HCT116 (cell line): Measurements from ENCODE around the gene PRKRIP1. TPM values are rescaled to one million over a fixed set of nuclear protein-coding genes. Genes with fewer than 3 reads are reported as not detected.

Source experiments
- ATAC-seq: fragments of 200-7000 bp; cut with Tn5 transposase; 2 replicates; pipeline ENCODE4 v1.9.1; 2020; ENCODE audit warnings: mild to moderate bottlenecking, moderate library complexity
- BruUV-seq: library from RNA; stranded (reverse); fragments of 400-500 nt; replicated peaks from 2 replicates; lab custom pipeline; 2021; lab: Mats Ljungman, UMichigan
- CTCF ChIA-PET: fragments of 300-600 bp; sonication (Branson Sonifier 250); formaldehyde crosslinking; loops from one replicate; lab custom pipeline; 2021; ENCODE audit warnings: antibody characterized with exemption; lab: Charles Lee
- POLR2A ChIA-PET: fragments of 300-600, 350-600 bp; sonication (Branson Sonifier 250); formaldehyde crosslinking; loops from one replicate; lab custom pipeline; 2021; ENCODE audit warnings: antibody characterized with exemption; lab: Charles Lee
- RAD21 ChIA-PET, 2 experiments: fragments of 300-600 bp; sonication (Branson Sonifier 250); formaldehyde crosslinking; loops; one replicate each; lab custom pipeline; 2023; ENCODE audit warnings: low total read pairs in 2 of 2; ENCODE audit not compliant: uncharacterized antibody in 2 of 2, unreplicated experiment in 2 of 2, low non-redundant PET in 1 of 2; lab: Charles Lee
- DNase-seq: peaks from one replicate; pipeline ENCODE4 v3.0.0-alpha.2; 2010; ENCODE audit warnings: low read depth, low spot score
- H2AFZ ChIP-seq: fragments of 200-600 bp; shearing (Covaris generic), sonication (generic); 2 replicates; pipeline ENCODE4 v1.6.1; 2017; ENCODE audit warnings: low read depth, mixed run types, mixed read lengths, antibody characterized with exemption, low read length; ENCODE audit not compliant: poor library complexity, severe bottlenecking
- H3K27ac ChIP-seq: 2 replicates; pipeline ENCODE4 v1.5.1; 2012; ENCODE audit warnings: low read depth, low read length
- H3K27me3 ChIP-seq: fragments of 200-600 bp; sonication (generic); 2 replicates; pipeline ENCODE4 v1.6.1; 2016; ENCODE audit warnings: mixed run types, low read length, mixed read lengths; ENCODE audit not compliant: insufficient read depth
- H3K36me3 ChIP-seq, 2 experiments: fragments of 200-500 bp in 1 of 2; fragments of 200-600 bp in 1 of 2; sonication (Bioruptor generic) in 1 of 2; sonication (generic) in 1 of 2; 2 replicates each; pipeline versions ENCODE4 v1.5.1 to v1.6.1; 2014 to 2016; ENCODE audit warnings: low read length in 2 of 2, inconsistent platforms in 1 of 2, mixed read lengths in 1 of 2, mixed run types in 1 of 2; ENCODE audit not compliant: insufficient read depth in 2 of 2, control insufficient read depth in 1 of 2
- H3K4me1 ChIP-seq, 2 experiments: fragments of 200-600 bp in 1 of 2; sonication (generic) in 1 of 2; 2 replicates each; pipeline versions ENCODE4 v1.5.1 to v1.6.1; 2012 to 2017; ENCODE audit warnings: low read length in 2 of 2, inconsistent platforms in 1 of 2, mild to moderate bottlenecking in 1 of 2, mixed read lengths in 1 of 2, mixed run types in 1 of 2, moderate library complexity in 1 of 2; ENCODE audit not compliant: insufficient read depth in 2 of 2, control insufficient read depth in 1 of 2
- H3K4me2 ChIP-seq: fragments of 200-600 bp; sonication (generic); 2 replicates; pipeline ENCODE4 v1.6.1; 2017; ENCODE audit warnings: mixed run types, low read length, mixed read lengths
- H3K4me3 ChIP-seq, 2 experiments: fragments of 200-600 bp in 1 of 2; sonication (generic) in 1 of 2; replicated peaks in 1 of 2; 2 replicates each; pipeline ENCODE4 v1.5.1; 2011 to 2016; ENCODE audit warnings: low read length in 2 of 2, control low read depth in 1 of 2, low read depth in 1 of 2, mild to moderate bottlenecking in 1 of 2, mixed read lengths in 1 of 2, mixed run types in 1 of 2
- H3K79me2 ChIP-seq: fragments of 200-600 bp; sonication (generic); 2 replicates; pipeline ENCODE4 v1.6.1; 2017; ENCODE audit warnings: mild to moderate bottlenecking, mixed run types, low read length, moderate library complexity, mixed read lengths; ENCODE audit not compliant: insufficient read depth
- H3K9ac ChIP-seq: fragments of 200-600 bp; sonication (generic); 2 replicates; pipeline ENCODE4 v1.6.1; 2016; ENCODE audit warnings: low read length, mixed read lengths
- H3K9me2 ChIP-seq: fragments of 200-600 bp; sonication (generic), shearing (Covaris generic); 2 replicates; pipeline ENCODE4 v1.6.1; 2017; ENCODE audit warnings: mixed run types, mild to moderate bottlenecking, moderate library complexity; ENCODE audit not compliant: insufficient read depth
- H3K9me3 ChIP-seq, 2 experiments: fragments of 200-500 bp in 1 of 2; fragments of 200-600 bp in 1 of 2; sonication (Bioruptor generic) in 1 of 2; sonication (generic) in 1 of 2; 2 replicates each; pipeline ENCODE4 v1.6.1; 2014 to 2017; ENCODE audit warnings: low read length in 2 of 2, mixed read lengths in 2 of 2, inconsistent platforms in 1 of 2, low read depth in 1 of 2, mild to moderate bottlenecking in 1 of 2, mixed run types in 1 of 2, moderate library complexity in 1 of 2; ENCODE audit not compliant: control insufficient read depth in 1 of 2, insufficient read depth in 1 of 2
- H4K20me1 ChIP-seq: fragments of 200-600 bp; sonication (generic), shearing (Covaris generic); 2 replicates; pipeline ENCODE4 v1.6.1; 2017; ENCODE audit warnings: mixed run types, mild to moderate bottlenecking, moderate library complexity; ENCODE audit not compliant: insufficient read depth
- ATF3 ChIP-seq: IDR thresholded peaks from 2 replicates; pipeline ENCODE4 v1.6.1; 2012
- EZH2 ChIP-seq: fragments of 200-600 bp; sonication (generic); IDR thresholded peaks from 2 replicates; pipeline ENCODE4 v1.6.1; 2017; ENCODE audit warnings: antibody characterized with exemption, mixed run types
- FOSL1 ChIP-seq: IDR thresholded peaks from 2 replicates; pipeline ENCODE4 v1.6.1; 2012; ENCODE audit warnings: low read depth
- JUND ChIP-seq: IDR thresholded peaks from 2 replicates; pipeline ENCODE4 v1.6.1; 2012
- MAX ChIP-seq: IDR thresholded peaks from 2 replicates; pipeline ENCODE4 v1.6.1; 2012
- POLR2A ChIP-seq: IDR thresholded peaks from 2 replicates; pipeline ENCODE4 v1.7.0; 2011; ENCODE audit warnings: borderline replicate concordance; ENCODE audit not compliant: insufficient read depth, insufficient read length; ENCODE audit errors: extremely low read depth
- POLR2AphosphoS5 ChIP-seq: IDR thresholded peaks from 2 replicates; pipeline ENCODE4 v1.6.1; 2011; ENCODE audit warnings: mild to moderate bottlenecking, low read depth, low read length, moderate library complexity
- RAD21 ChIP-seq: IDR thresholded peaks from 2 replicates; pipeline ENCODE4 v1.6.1; 2012; ENCODE audit warnings: low read depth, mild to moderate bottlenecking
- SRF ChIP-seq: IDR thresholded peaks from 2 replicates; pipeline ENCODE4 v1.6.1; 2012; ENCODE audit warnings: low read depth
- TCF7L2 ChIP-seq: IDR thresholded peaks from 2 replicates; pipeline ENCODE4 v1.7.0; 2011; ENCODE audit warnings: borderline replicate concordance, inconsistent platforms; ENCODE audit not compliant: insufficient read depth, insufficient read length; ENCODE audit errors: extremely low read depth
- ZNF274 ChIP-seq: fragments of 200-500 bp; sonication (Bioruptor generic); IDR thresholded peaks from 2 replicates; pipeline ENCODE4 v1.6.1; 2014; ENCODE audit warnings: mild to moderate bottlenecking, low read depth, low read length, inconsistent platforms
- intact Hi-C: fragments of 100-400 bp; cut with micrococcal nuclease; formaldehyde crosslinking; loops from 2 replicates; pipeline ENCODE4 v1.10.0; 2022
- total RNA-seq: library from RNA; stranded (reverse); gene quantifications from one replicate; pipeline ENCODE4 v1.2.1, GENCODE V29; 2021; ENCODE audit not compliant: unreplicated experiment
- TF ChIP-seq, protein P1 (sequence below): IDR thresholded peaks from 2 replicates; pipeline ENCODE4 v1.6.1; 2011; ENCODE audit warnings: mild to moderate bottlenecking, low read length, moderate library complexity; ENCODE audit not compliant: insufficient replicate concordance; ENCODE audit errors: extremely low read depth

PRKRIP1 gene
- total RNA-seq, 1 experiment from 2014 or later, result 23.0 TPM

GRCh38 chr7:102452451-102452850, 56.3 kb downstream of the PRKRIP1 start:
- RAD21 ChIA-PET, result no interaction called here

GRCh38 chr7:102453319-102453718, 57.2 kb downstream of the PRKRIP1 start:
- ATAC-seq, result no peak
- RAD21 ChIA-PET, result no interaction called here
- Histone ChIP-seq H3K9me3 (no peaks in the 10 kb centered on the region), H3K4me2 (no peak overlapping the region)
- no peak for TF ChIP-seq MAX
- TF ChIP-seq ZNF274, result no peak
- TF ChIP-seq SRF, result no peak
- no peak for TF ChIP-seq RAD21
- TF ChIP-seq TCF7L2, result no peak
- no peak for TF ChIP-seq POLR2AphosphoS5
- no peak for TF ChIP-seq JUND
- TF ChIP-seq ATF3, result no peak
- TF ChIP-seq, all 23 proteins: peak for 0
- H3K4me1 ChIP-seq, result peaks cover 21 to 30% of the 10 kb centered on the region in 2 experiments
- ChIA-PET POLR2A (no interaction called here), CTCF (no interaction called here)
- intact Hi-C loops, result loop anchor here (5.0 kb wide), 1 partner anchor 176 kb away; no protein-coding TSS in a partner anchor
- H3K4me3 ChIP-seq, result no peak overlapping the region
- no peak overlapping the region for H3K27ac ChIP-seq
- no peaks in the 10 kb centered on the region for H3K27me3 ChIP-seq
- H4K20me1 ChIP-seq, result no peaks in the 10 kb centered on the region
- H3K9ac ChIP-seq, result no peak overlapping the region
- no TSS peak for BruUV-seq
- H2AFZ ChIP-seq, result no peak overlapping the region
- no peak for DNase-seq
- no peaks in the 10 kb centered on the region for H3K9me2 ChIP-seq
- no peaks in the 10 kb centered on the region for H3K79me2 ChIP-seq
- peaks cover 0 to 4% of the 10 kb centered on the region in 2 experiments; a peak in 3 of 4 replicates for H3K36me3 ChIP-seq

More at GRCh38 chr7:102452451-102452850, 56.3 kb downstream of the PRKRIP1 start:
- BruUV-seq, result no TSS peak
- Histone ChIP-seq H3K4me1 (peaks cover 25 to 32% of the 10 kb centered on the region in 2 experiments), H3K9me2 (no peaks in the 10 kb centered on the region), H4K20me1 (no peaks in the 10 kb centered on the region), H3K4me3 (no peak overlapping the region), H3K27ac (no peak overlapping the region)
- no peak for DNase-seq
- POLR2A ChIA-PET, result no interaction called here
- no peak for TF ChIP-seq EZH2
- no peak for TF ChIP-seq POLR2A
- no peak for TF ChIP-seq JUND
- TF ChIP-seq, protein P1, sequence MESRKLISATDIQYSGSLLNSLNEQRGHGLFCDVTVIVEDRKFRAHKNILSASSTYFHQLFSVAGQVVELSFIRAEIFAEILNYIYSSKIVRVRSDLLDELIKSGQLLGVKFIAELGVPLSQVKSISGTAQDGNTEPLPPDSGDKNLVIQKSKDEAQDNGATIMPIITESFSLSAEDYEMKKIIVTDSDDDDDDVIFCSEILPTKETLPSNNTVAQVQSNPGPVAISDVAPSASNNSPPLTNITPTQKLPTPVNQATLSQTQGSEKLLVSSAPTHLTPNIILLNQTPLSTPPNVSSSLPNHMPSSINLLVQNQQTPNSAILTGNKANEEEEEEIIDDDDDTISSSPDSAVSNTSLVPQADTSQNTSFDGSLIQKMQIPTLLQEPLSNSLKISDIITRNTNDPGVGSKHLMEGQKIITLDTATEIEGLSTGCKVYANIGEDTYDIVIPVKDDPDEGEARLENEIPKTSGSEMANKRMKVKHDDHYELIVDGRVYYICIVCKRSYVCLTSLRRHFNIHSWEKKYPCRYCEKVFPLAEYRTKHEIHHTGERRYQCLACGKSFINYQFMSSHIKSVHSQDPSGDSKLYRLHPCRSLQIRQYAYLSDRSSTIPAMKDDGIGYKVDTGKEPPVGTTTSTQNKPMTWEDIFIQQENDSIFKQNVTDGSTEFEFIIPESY, result no peak
- TF ChIP-seq FOSL1, result no peak
- TF ChIP-seq, all 23 proteins: peak for 0
- H3K9me3 ChIP-seq, result no peaks in the 10 kb centered on the region
- H3K79me2 ChIP-seq, result no peaks in the 10 kb centered on the region
- H3K36me3 ChIP-seq, result peaks cover 0 to 4% of the 10 kb centered on the region in 2 experiments; a peak in 3 of 4 replicates
- no peak for ATAC-seq
- no peak overlapping the region for H2AFZ ChIP-seq
- intact Hi-C loops, result loop anchor here (5.0 kb wide), 1 partner anchor 175 kb away; no protein-coding TSS in a partner anchor
- no peak overlapping the region for H3K4me2 ChIP-seq
- CTCF ChIA-PET, result no interaction called here
- H3K9ac ChIP-seq, result no peak overlapping the region
- H3K27me3 ChIP-seq, result no peaks in the 10 kb centered on the region
